Parathyroid adenoma (tissue), 2 donors: ENCODE data around the gene SPX.

Experiments used
- H2AFZ ChIP-seq: fragments of 300-600 bp; sonication (generic); one replicate; pipeline ENCODE4 v1.7.0; 2017; ENCODE audit warnings: antibody characterized with exemption, mild to moderate bottlenecking
- H3K27ac ChIP-seq: fragments of 300-600 bp; sonication (generic); one replicate; pipeline ENCODE4 v1.7.0; 2017
- H3K27me3 ChIP-seq: fragments of 300-600 bp; sonication (generic); one replicate; pipeline ENCODE4 v1.7.0; 2017; ENCODE audit warnings: low read length; ENCODE audit not compliant: control insufficient read depth, insufficient read depth
- H3K36me3 ChIP-seq: fragments of 300-600 bp; sonication (generic); one replicate; pipeline ENCODE4 v1.7.0; 2017; ENCODE audit warnings: low read length; ENCODE audit not compliant: control insufficient read depth, insufficient read depth
- H3K4me1 ChIP-seq: fragments of 300-600 bp; sonication (generic); one replicate; pipeline ENCODE4 v1.7.0; 2017; ENCODE audit warnings: control low read depth
- H3K4me2 ChIP-seq: fragments of 300-600 bp; sonication (generic); one replicate; pipeline ENCODE4 v1.7.0; 2017; ENCODE audit warnings: low read length
- H3K4me3 ChIP-seq: fragments of 300-600 bp; sonication (generic); one replicate; pipeline ENCODE4 v1.7.0; 2017; ENCODE audit warnings: low read depth, low read length
- H3K79me2 ChIP-seq: fragments of 300-600 bp; sonication (generic); one replicate; pipeline ENCODE4 v1.7.0; 2017; ENCODE audit warnings: control low read depth
- H3K9ac ChIP-seq: fragments of 300-600 bp; sonication (generic); one replicate; pipeline ENCODE4 v1.7.0; 2017; ENCODE audit warnings: mild to moderate bottlenecking
- H3K9me3 ChIP-seq: fragments of 300-600 bp; sonication (generic); one replicate; pipeline ENCODE4 v1.7.0; 2017; ENCODE audit warnings: low read length; ENCODE audit not compliant: control insufficient read depth
- TF ChIP-seq, protein P1 (sequence below): fragments of 300-600 bp; sonication (generic); IDR thresholded peaks from one replicate; pipeline ENCODE4 v1.7.0; 2017; ENCODE audit warnings: antibody characterized with exemption, mild to moderate bottlenecking
- donor health status: primary hyperparathyroidism.

Gene SPX

DNA sequence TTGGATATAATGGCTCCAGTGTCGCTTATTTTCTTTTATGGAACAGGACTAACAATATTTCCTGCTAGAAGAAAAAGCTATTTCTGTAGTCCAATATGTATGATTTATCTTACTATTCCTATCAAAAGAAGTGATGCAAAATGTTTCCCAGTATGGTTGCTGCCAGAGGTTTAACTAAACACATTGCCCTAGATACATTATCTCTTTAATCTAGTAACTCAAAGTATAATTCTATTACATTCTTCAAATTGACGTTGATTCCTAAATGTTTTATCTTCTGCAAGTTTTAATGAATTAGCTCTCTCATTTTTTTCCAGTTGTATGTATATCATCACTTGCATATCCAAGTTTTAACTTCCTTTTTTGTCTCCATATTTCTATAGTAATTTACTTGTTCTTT lies 50.3 kb downstream of the SPX start:
- no peak overlapping the region for H2AFZ ChIP-seq
- no peaks in the 10 kb centered on the region for H3K36me3 ChIP-seq
- H3K9me3 ChIP-seq = no peaks in the 10 kb centered on the region
- H3K4me3 ChIP-seq = no peak overlapping the region
- no peak overlapping the region for H3K9ac ChIP-seq
- no peaks in the 10 kb centered on the region for H3K79me2 ChIP-seq
- TF ChIP-seq, protein P1, sequence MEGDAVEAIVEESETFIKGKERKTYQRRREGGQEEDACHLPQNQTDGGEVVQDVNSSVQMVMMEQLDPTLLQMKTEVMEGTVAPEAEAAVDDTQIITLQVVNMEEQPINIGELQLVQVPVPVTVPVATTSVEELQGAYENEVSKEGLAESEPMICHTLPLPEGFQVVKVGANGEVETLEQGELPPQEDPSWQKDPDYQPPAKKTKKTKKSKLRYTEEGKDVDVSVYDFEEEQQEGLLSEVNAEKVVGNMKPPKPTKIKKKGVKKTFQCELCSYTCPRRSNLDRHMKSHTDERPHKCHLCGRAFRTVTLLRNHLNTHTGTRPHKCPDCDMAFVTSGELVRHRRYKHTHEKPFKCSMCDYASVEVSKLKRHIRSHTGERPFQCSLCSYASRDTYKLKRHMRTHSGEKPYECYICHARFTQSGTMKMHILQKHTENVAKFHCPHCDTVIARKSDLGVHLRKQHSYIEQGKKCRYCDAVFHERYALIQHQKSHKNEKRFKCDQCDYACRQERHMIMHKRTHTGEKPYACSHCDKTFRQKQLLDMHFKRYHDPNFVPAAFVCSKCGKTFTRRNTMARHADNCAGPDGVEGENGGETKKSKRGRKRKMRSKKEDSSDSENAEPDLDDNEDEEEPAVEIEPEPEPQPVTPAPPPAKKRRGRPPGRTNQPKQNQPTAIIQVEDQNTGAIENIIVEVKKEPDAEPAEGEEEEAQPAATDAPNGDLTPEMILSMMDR = no peak
- no peak overlapping the region for H3K4me2 ChIP-seq
- no peaks in the 10 kb centered on the region for H3K27me3 ChIP-seq
- H3K27ac ChIP-seq = no peak overlapping the region
- no peaks in the 10 kb centered on the region for H3K4me1 ChIP-seq

DNA sequence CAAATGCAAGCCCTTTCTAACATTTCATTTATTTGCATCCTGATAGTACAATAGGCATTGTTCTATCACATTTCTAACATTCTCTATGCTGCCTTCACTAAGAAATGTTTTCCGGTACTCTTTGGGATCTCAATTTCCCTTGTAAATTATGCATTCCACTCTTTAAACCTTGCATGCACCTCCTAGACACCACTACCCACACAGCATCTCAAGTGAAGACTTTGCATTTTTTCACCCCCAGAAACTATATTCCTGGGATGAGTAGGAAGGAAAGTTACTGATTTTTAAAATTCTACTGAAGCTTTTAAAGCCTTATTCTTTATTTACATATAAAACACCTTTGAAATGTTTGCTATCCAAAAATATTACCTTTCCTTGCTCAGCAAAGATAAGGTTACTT lies 51.4 kb downstream of the SPX start:
- TF ChIP-seq, protein P1 = no peak
- Histone ChIP-seq H3K9me3 (no peaks in the 10 kb centered on the region), H3K4me1 (no peaks in the 10 kb centered on the region), H3K79me2 (no peaks in the 10 kb centered on the region), H3K27ac (no peak overlapping the region), H3K4me2 (no peak overlapping the region), H3K36me3 (no peaks in the 10 kb centered on the region), H3K9ac (no peak overlapping the region), H3K27me3 (no peaks in the 10 kb centered on the region), H2AFZ (no peak overlapping the region), H3K4me3 (no peak overlapping the region)

DNA sequence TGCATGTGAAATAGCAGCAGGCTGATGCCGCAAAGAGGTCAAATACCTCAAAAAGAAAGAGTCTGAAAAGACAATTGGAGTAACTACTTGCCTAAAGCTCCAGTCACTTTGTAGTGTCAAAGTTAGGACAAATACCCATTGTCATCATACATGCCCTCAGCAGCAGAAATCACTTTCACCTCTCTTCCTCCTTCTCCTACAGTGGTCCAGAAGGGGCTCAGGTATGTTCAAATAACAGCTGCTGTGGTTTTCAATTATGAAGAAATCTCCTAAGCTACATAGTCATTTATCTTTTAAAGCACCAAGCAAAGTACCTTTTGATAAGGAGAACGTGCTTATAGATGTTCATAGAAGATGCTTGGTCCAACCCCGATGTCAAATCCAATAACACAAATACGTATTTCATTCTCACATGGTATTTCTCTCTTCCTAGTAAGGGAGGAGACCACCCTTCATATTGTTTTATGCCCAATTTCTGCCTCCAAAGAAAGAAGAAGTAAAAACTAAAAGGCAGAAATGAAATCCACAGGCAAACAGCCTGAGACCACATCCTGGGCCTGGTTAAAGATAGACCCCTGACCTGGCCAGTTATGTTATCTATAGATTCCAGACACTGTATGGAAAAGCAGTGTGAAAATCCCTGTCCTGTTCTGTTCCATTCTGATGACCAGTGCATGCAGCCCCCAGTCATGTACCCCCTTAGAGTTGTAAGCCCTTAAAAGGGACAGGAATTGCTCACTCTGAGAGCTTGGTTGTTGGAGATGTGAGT lies 54.8 kb downstream of the SPX start:
- Histone ChIP-seq H3K79me2 (no peaks in the 10 kb centered on the region), H3K27me3 (no peaks in the 10 kb centered on the region), H3K4me3 (no peak overlapping the region), H3K9ac (no peak overlapping the region), H3K4me1 (no peaks in the 10 kb centered on the region), H3K9me3 (no peaks in the 10 kb centered on the region), H3K27ac (no peak overlapping the region), H3K36me3 (no peaks in the 10 kb centered on the region), H3K4me2 (no peak overlapping the region), H2AFZ (no peak overlapping the region)
- TF ChIP-seq, protein P1 = no peak
